ENCODE measurements around the gene RERE.

- TF ChIP-seq, protein P1, sequence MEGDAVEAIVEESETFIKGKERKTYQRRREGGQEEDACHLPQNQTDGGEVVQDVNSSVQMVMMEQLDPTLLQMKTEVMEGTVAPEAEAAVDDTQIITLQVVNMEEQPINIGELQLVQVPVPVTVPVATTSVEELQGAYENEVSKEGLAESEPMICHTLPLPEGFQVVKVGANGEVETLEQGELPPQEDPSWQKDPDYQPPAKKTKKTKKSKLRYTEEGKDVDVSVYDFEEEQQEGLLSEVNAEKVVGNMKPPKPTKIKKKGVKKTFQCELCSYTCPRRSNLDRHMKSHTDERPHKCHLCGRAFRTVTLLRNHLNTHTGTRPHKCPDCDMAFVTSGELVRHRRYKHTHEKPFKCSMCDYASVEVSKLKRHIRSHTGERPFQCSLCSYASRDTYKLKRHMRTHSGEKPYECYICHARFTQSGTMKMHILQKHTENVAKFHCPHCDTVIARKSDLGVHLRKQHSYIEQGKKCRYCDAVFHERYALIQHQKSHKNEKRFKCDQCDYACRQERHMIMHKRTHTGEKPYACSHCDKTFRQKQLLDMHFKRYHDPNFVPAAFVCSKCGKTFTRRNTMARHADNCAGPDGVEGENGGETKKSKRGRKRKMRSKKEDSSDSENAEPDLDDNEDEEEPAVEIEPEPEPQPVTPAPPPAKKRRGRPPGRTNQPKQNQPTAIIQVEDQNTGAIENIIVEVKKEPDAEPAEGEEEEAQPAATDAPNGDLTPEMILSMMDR (IDR thresholded peaks at IDR 0.05; ENCODE audit: low read depth, low read length, poor library complexity, severe bottlenecking), result no peak
- no peak for TF ChIP-seq EZH2phosphoT487 (IDR thresholded peaks at IDR 0.05; ENCODE audit: borderline replicate concordance, low read length)
These were observed 499.0 kb downstream of the RERE start for GRCh38 chr1:8318436-8318835.
